ENCODE results near the gene ANKHD1. TPM values are rescaled to one million over a fixed set of nuclear protein-coding genes. Genes with fewer than 3 reads are reported as not detected.
"Not testable (repeated sequence)": the region's sequence is repeated elsewhere in the genome, so short reads cannot be mapped to it uniquely, and the experiment has no call there.

ANKHD1 gene
- total RNA-seq, 1 experiment from 2014 or later = 43.9 TPM

GRCh38 chr5:140488141-140488540 lies 86.5 kb downstream of the ANKHD1 start:
- in situ Hi-C loops (cut with HindIII; ENCODE audit: low pct_unique_long_range_greater_than_20kb, low sequenced_read_pairs) = not testable (repeated sequence)

GRCh38 chr5:140488914-140489313 lies 87.3 kb downstream of the ANKHD1 start:
- no peak for DNase-seq (ENCODE audit: low read depth)
- in situ Hi-C loops (cut with HindIII; ENCODE audit: low pct_unique_long_range_greater_than_20kb, low sequenced_read_pairs) = no loop called here

More at GRCh38 chr5:140488141-140488540, 86.5 kb downstream of the ANKHD1 start:
- DNase-seq (ENCODE audit: low read depth) = not testable (repeated sequence)

- peak; percentile 50 for DNase-seq (ENCODE audit: low read depth)
- in situ Hi-C loops (cut with HindIII; ENCODE audit: low pct_unique_long_range_greater_than_20kb, low sequenced_read_pairs) = no loop called here
Measured at GRCh38 chr5:140497897-140498296, 96.3 kb downstream of the ANKHD1 start.

GRCh38 chr5:140498591-140498990 lies 97.0 kb downstream of the ANKHD1 start:
- no peak for DNase-seq (ENCODE audit: low read depth)
- in situ Hi-C loops (cut with HindIII; ENCODE audit: low pct_unique_long_range_greater_than_20kb, low sequenced_read_pairs) = no loop called here

GRCh38 chr5:140502834-140503233 lies 101.2 kb downstream of the ANKHD1 start:
- in situ Hi-C loops (cut with HindIII; ENCODE audit: low pct_unique_long_range_greater_than_20kb, low sequenced_read_pairs) = no loop called here
- DNase-seq (ENCODE audit: low read depth) = no peak

GRCh38 chr5:140509898-140510297 lies 108.3 kb downstream of the ANKHD1 start:
- DNase-seq (ENCODE audit: low read depth) = no peak
- in situ Hi-C loops (cut with HindIII; ENCODE audit: low pct_unique_long_range_greater_than_20kb, low sequenced_read_pairs) = no loop called here

- in situ Hi-C loops (cut with HindIII; ENCODE audit: low pct_unique_long_range_greater_than_20kb, low sequenced_read_pairs) = no loop called here
- no peak for DNase-seq (ENCODE audit: low read depth)
Measured at GRCh38 chr5:140513124-140513523, 111.5 kb downstream of the ANKHD1 start.

GRCh38 chr5:140524003-140524402 lies 122.4 kb downstream of the ANKHD1 start:
- no peak for DNase-seq (ENCODE audit: low read depth)
- in situ Hi-C loops (cut with HindIII; ENCODE audit: low pct_unique_long_range_greater_than_20kb, low sequenced_read_pairs) = no loop called here

GRCh38 chr5:140540227-140540626 lies 138.6 kb downstream of the ANKHD1 start:
- no peak for DNase-seq (ENCODE audit: low read depth)

GRCh38 chr5:140542972-140543371 lies 141.3 kb downstream of the ANKHD1 start:
- in situ Hi-C loops (cut with HindIII; ENCODE audit: low pct_unique_long_range_greater_than_20kb, low sequenced_read_pairs) = no loop called here
- DNase-seq (ENCODE audit: low read depth) = no peak

More at GRCh38 chr5:140540227-140540626, 138.6 kb downstream of the ANKHD1 start:
- in situ Hi-C loops (cut with HindIII; ENCODE audit: low pct_unique_long_range_greater_than_20kb, low sequenced_read_pairs) = no loop called here

GRCh38 chr5:140544986-140545385 lies 143.4 kb downstream of the ANKHD1 start:
- in situ Hi-C loops (cut with HindIII; ENCODE audit: low pct_unique_long_range_greater_than_20kb, low sequenced_read_pairs) = no loop called here
- DNase-seq (ENCODE audit: low read depth) = no peak

GRCh38 chr5:140545606-140546005 lies 144.0 kb downstream of the ANKHD1 start:
- in situ Hi-C loops (cut with HindIII; ENCODE audit: low pct_unique_long_range_greater_than_20kb, low sequenced_read_pairs) = no loop called here
- DNase-seq (ENCODE audit: low read depth) = no peak

GRCh38 chr5:140546851-140547507 lies 145.3 kb downstream of the ANKHD1 start:
- in situ Hi-C loops (cut with HindIII; ENCODE audit: low pct_unique_long_range_greater_than_20kb, low sequenced_read_pairs) = no loop called here
- DNase-seq (ENCODE audit: low read depth) = no peak

- DNase-seq (ENCODE audit: low read depth) = peak; percentile 87
- in situ Hi-C loops (cut with HindIII; ENCODE audit: low pct_unique_long_range_greater_than_20kb, low sequenced_read_pairs) = no loop called here
Measured at GRCh38 chr5:140547508-140548299, 146.1 kb downstream of the ANKHD1 start, which contains the start of gene EIF4EBP3. TSS of gene EIF4EBP3 (plus strand) at chr5:140547662. CDS start at chr5:140547738, 76 bp downstream.

GRCh38 chr5:140548300-140548688 lies 146.7 kb downstream of the ANKHD1 start:
- no peak for DNase-seq (ENCODE audit: low read depth)
- in situ Hi-C loops (cut with HindIII; ENCODE audit: low pct_unique_long_range_greater_than_20kb, low sequenced_read_pairs) = no loop called here

- DNase-seq (ENCODE audit: low read depth) = no peak
- in situ Hi-C loops (cut with HindIII; ENCODE audit: low pct_unique_long_range_greater_than_20kb, low sequenced_read_pairs) = no loop called here
Measured at GRCh38 chr5:140548791-140549190, 147.2 kb downstream of the ANKHD1 start.

GRCh38 chr5:140549237-140550144 lies 147.9 kb downstream of the ANKHD1 start:
- in situ Hi-C loops (cut with HindIII; ENCODE audit: low pct_unique_long_range_greater_than_20kb, low sequenced_read_pairs) = no loop called here
- DNase-seq (ENCODE audit: low read depth) = no peak
